ENCODE results near the gene RASA1. TPM values are rescaled to one million over a fixed set of nuclear protein-coding genes. Genes with fewer than 3 reads are reported as not detected.

The RASA1 gene
- polyA plus RNA-seq, 1 experiment: 67.3 TPM

- DNase-seq (ENCODE audit: low read depth, low spot score): no peak
- Histone ChIP-seq H3K27ac (ENCODE audit: low read depth, low read length) (no peak overlapping the region), H3K27me3 (ENCODE audit: control insufficient read depth, insufficient read depth, low read length) (no peaks in the 10 kb centered on the region), H3K4me3 (ENCODE audit: low read depth, low read length) (no peak overlapping the region), H3K9me3 (ENCODE audit: control insufficient read depth, insufficient read depth, low read length) (no peaks in the 10 kb centered on the region)
- ChIA-PET POLR2A (no interaction called here), CTCF (interaction anchor here (2.2 kb wide), 1 partner anchor 10 kb away, joined by 18 read pairs; no protein-coding TSS in a partner anchor)
- TF ChIP-seq CTCF (IDR thresholded peaks at IDR 0.05; ENCODE audit: low read depth, low read length): no peak
These were observed 122.4 kb downstream of the RASA1 start for GRCh38 chr5:87390075-87390474.

- no peak for TF ChIP-seq CTCF (IDR thresholded peaks at IDR 0.05; ENCODE audit: low read depth, low read length)
- no peak for DNase-seq (ENCODE audit: low read depth, low spot score)
- no peak overlapping the region for H3K27ac ChIP-seq (ENCODE audit: low read depth, low read length)
- H3K4me3 ChIP-seq (ENCODE audit: low read depth, low read length): no peak overlapping the region
- no peaks in the 10 kb centered on the region for H3K9me3 ChIP-seq (ENCODE audit: control insufficient read depth, insufficient read depth, low read length)
- CTCF ChIA-PET: interaction anchor here (2.2 kb wide), 1 partner anchor 9 kb away, joined by 18 read pairs; no protein-coding TSS in a partner anchor
- POLR2A ChIA-PET: no interaction called here
- H3K27me3 ChIP-seq (ENCODE audit: control insufficient read depth, insufficient read depth, low read length): no peaks in the 10 kb centered on the region
These were observed 123.0 kb downstream of the RASA1 start for GRCh38 chr5:87390576-87391199.

- Histone ChIP-seq H3K4me3 (ENCODE audit: low read depth, low read length) (no peak overlapping the region), H3K27ac (ENCODE audit: low read depth, low read length) (no peak overlapping the region), H3K27me3 (ENCODE audit: control insufficient read depth, insufficient read depth, low read length) (no peaks in the 10 kb centered on the region), H3K9me3 (ENCODE audit: control insufficient read depth, insufficient read depth, low read length) (no peaks in the 10 kb centered on the region)
- POLR2A ChIA-PET: interaction anchor here (0.5 kb wide), 1 partner anchor 106 kb away, joined by 6 read pairs; no protein-coding TSS in a partner anchor
- CTCF ChIA-PET: interaction anchor here (0.7 to 2.2 kb wide), 2 partner anchors 8 to 322 kb away, joined by 3 to 18 read pairs; no protein-coding TSS in a partner anchor
- TF ChIP-seq CTCF (IDR thresholded peaks at IDR 0.05; ENCODE audit: low read depth, low read length): no peak
- DNase-seq (ENCODE audit: low read depth, low spot score): no peak
These were observed 124.5 kb downstream of the RASA1 start for GRCh38 chr5:87392170-87392569.

- Histone ChIP-seq H3K27ac (ENCODE audit: low read depth, low read length) (peak overlapping the region; percentile 63), H3K27me3 (ENCODE audit: control insufficient read depth, insufficient read depth, low read length) (no peaks in the 10 kb centered on the region), H3K9me3 (ENCODE audit: control insufficient read depth, insufficient read depth, low read length) (no peaks in the 10 kb centered on the region), H3K4me3 (ENCODE audit: low read depth, low read length) (no peak overlapping the region)
- CTCF ChIA-PET: no interaction called here
- POLR2A ChIA-PET: no interaction called here
- no peak for TF ChIP-seq CTCF (IDR thresholded peaks at IDR 0.05; ENCODE audit: low read depth, low read length)
- DNase-seq (ENCODE audit: low read depth, low spot score): no peak
These were observed 125.1 kb downstream of the RASA1 start for GRCh38 chr5:87392801-87393200.

GRCh38 chr5:87393331-87393730 lies 125.6 kb downstream of the RASA1 start:
- Histone ChIP-seq H3K4me3 (ENCODE audit: low read depth, low read length) (no peak overlapping the region), H3K27ac (ENCODE audit: low read depth, low read length) (peak overlapping the region; percentile 84), H3K27me3 (ENCODE audit: control insufficient read depth, insufficient read depth, low read length) (no peaks in the 10 kb centered on the region), H3K9me3 (ENCODE audit: control insufficient read depth, insufficient read depth, low read length) (no peaks in the 10 kb centered on the region)
- DNase-seq (ENCODE audit: low read depth, low spot score): peak; percentile 58
- POLR2A ChIA-PET: no interaction called here
- CTCF ChIA-PET: no interaction called here
- TF ChIP-seq CTCF (IDR thresholded peaks at IDR 0.05; ENCODE audit: low read depth, low read length): no peak

Data from AG04450 (cell line).